ENCODE results near the gene SAMD9.
"Not testable (repeated sequence)": the region's sequence is repeated elsewhere in the genome, so short reads cannot be mapped to it uniquely, and the experiment has no call there.

Gene SAMD9

GRCh38 chr7:93117852-93118530 lies at the start of gene SAMD9:
Gene SAMD9, minus strand, starts transcription at chr7:93117979. Its CDS starts 11,882 bp downstream, at chr7:93106097.
- peak; percentile 9 for DNase-seq

DNA sequence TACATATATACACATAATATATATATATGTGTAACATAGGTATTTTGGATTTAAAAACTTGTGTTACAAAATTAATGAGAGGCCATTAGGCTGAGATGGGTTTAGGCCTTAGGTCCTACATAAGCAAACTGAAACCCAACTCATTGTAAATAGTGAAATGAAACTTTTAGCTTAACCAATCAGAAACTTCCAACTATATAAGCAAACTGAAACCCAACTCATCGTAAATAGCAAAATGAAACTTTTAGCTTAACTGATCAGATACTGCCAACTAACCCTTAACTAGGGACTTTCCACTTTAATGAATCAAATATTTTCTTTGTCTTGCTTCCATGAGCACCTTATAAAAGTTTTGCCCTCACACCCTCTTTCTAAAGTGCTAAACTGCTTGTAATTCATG lies 47.7 kb upstream of the SAMD9 start:
- no peak for DNase-seq

- no peak for DNase-seq
Observed at GRCh38 chr7:93164766-93165165, 47.0 kb upstream of the SAMD9 start.

- DNase-seq = no peak
Observed at GRCh38 chr7:93161181-93161762, 43.5 kb upstream of the SAMD9 start.

GRCh38 chr7:93160410-93160809 lies 42.6 kb upstream of the SAMD9 start:
- DNase-seq = no peak

DNA sequence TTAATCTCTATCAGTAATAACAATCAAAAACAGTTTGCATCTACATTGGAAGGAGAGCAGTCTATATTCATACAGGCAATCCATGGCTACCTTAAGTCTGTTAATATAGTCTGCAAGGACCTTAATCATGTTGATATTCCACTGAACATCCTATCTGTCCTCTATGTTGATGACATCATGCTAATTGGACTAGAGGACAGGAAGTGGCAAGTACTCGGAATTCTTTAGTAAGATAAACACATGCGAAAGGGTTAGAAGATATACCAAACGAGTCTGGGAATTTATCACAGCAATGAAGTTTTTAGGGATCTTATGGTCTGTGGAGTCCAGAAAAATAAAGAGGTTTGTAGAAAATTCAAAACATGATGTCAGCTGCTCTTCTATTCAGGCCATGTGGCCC lies 41.7 kb upstream of the SAMD9 start:
- DNase-seq = no peak

DNA sequence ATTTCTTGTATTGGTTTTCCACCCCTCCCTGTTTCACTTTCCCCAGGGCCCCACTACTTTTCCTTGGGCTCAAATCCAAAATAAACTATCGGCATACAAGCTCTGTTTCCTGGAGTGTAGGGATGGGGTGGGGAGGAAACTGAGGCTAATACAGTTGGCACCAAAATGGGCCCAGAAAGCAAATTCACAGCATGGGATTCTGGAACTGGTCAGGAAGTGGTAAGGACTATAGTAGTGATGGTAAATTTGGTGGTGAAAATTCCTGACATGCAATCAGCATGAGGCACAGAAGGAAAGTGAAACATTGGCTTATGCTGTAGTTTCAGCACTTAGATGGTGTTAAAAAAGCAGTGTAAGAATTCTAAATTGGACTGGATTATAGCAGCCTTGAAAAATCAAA lies 39.1 kb upstream of the SAMD9 start:
- DNase-seq = no peak

DNA sequence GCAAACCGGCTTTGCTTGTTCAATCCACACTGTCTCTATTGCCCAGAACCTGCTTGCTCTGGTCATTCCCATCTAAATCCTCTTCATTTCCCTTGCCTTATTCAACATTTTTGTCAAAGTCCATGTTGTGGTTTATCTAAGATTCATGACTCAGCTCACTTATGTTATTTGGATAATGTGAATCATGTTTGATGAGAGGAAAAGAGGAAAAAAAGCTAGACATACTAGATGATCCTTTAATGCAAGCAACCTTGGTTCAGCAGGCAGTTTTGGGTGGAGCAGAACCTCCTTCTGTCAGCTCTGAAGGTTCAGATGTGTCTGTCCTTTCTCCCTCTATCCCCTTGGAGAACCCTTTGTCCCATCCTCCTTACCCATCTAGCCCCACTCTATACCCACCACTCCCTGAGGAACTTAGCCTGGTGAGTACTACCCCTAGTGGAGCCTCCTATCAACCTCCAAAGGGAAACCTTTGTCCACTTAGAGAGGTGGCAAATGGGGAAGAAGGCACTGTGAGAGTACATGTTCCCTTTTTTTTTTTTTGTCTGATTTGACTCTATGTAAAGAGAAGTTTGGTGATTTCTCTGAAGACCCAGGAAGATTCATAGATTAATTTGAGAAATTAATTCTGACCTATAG lies 32.5 kb upstream of the SAMD9 start:
- no peak for DNase-seq

DNA sequence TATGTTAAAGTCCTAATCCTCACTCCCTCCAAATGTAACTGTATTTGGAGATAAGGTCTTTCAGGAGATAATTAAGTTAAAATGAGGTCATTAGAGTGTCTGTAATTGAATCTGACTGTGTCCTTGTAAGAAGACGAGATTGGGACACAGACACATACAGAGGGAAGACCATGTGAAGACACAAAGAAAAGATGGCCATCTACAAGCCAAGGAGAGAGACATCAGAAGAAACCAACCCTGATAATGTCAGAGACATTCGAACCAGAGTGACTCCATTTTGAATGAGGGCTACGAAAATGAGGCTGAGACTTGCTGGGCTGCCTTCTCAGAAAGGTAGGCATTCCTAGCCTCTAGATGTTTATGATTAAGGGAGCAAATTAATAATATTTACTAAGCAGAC lies 30.9 kb upstream of the SAMD9 start:
- peak; percentile 2 for DNase-seq

GRCh38 chr7:93148144-93148543 lies 30.4 kb upstream of the SAMD9 start, which contains the start of gene SAMD9L:
Gene SAMD9L, minus strand, starts transcription at chr7:93148385. Its CDS starts 12,414 bp downstream, at chr7:93135971.
- peak; percentile 5 for DNase-seq

- peak; percentile 14 for DNase-seq
Observed at GRCh38 chr7:93147363-93147762, 29.6 kb upstream of the SAMD9 start.

GRCh38 chr7:93146472-93147141 lies 28.8 kb upstream of the SAMD9 start:
- no peak for DNase-seq

GRCh38 chr7:93146036-93146435 lies 28.3 kb upstream of the SAMD9 start:
- no peak for DNase-seq

- no peak for DNase-seq
Observed at GRCh38 chr7:93145354-93145753, 27.6 kb upstream of the SAMD9 start.

- DNase-seq = no peak
Observed at GRCh38 chr7:93142127-93142526, 24.3 kb upstream of the SAMD9 start.

- DNase-seq = no peak
Observed at GRCh38 chr7:93140582-93141191, 22.9 kb upstream of the SAMD9 start.

GRCh38 chr7:93138576-93138975 lies 20.8 kb upstream of the SAMD9 start:
- DNase-seq = no peak

DNA sequence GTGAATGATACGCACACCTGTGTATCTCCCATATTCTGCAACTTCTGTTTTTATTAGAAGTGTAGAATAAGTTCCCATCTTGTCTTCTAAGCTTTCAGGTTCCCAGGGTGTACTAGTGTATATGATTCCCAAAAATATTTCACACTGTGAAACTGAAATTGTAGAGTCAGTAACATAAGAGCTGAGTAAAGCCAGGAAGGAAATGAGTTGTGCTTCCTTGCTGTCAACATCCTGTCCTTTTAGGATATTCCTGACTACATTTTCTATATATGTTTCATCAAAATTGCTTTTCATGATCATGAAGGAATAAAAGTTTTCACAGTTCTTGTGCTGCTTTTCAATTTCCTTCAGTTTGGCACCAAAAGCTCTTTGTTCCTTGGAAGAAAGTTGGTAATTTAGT lies 15.2 kb upstream of the SAMD9 start:
- no peak for DNase-seq

GRCh38 chr7:93132216-93132615 lies 14.4 kb upstream of the SAMD9 start:
- no peak for DNase-seq

DNA sequence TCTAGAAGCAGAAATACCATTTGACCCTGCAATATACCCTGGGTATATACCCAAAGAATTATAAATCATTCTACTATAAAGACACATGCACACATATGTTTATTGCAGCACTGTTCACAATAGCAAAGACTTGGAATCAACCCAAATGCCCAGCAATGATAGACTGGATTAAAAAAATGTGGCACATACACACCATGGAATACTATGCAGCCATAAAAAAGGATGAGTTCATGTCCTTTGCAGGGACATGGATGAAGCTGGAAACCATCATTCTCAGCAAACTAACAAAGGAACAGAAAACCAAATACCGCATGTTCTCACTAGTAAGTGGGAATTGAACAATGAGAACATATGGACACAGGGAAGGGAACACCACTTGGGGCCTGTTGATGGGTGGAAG lies 9.2 kb upstream of the SAMD9 start:
- not testable (repeated sequence) for DNase-seq

- not testable (repeated sequence) for DNase-seq
Observed at GRCh38 chr7:93123532-93123931, 5.8 kb upstream of the SAMD9 start.

DNA sequence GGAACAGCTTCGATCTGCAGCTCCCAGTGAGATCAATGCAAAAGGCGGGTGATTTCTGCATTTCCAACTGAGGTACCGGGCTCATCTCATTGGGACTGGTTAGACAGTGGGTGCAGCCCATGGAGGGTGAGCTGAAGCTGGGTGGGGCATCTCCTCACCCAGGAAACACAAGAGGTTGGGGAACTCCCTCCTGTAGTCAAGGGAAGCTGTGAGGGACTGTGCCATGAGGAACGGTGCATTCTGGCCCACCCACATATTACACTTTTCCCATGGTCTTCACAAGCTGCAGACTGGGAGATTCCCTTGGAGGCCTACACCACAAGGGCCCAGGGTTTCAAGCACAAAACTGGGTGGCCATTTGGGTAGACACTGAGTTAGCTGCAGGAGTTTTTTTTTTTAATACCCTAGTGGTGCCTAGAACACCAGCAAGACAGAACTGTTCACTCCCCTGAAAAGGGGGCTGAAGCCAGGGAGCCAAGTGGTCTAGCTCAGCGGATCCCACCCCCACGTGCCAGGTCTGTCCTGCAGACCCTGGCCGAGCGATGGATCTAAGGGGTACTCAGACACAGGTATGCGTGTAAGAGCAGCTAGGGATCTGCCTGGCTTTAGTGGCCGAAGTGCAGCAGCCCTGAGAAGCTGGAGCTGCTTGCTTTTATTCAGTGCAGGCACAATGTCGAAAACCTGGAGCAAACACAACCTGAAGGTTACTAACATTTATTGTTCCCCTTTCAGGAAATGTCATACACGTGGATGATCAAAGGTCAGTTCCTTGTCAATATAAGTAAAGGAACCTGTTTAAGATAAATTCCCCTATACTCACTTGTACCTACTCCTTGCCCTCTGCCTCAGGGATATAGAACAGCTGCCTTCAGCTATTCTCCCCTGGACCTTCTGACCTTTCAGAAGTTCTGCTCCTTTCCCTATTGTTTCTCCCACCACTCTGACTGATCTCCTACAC lies 3.1 kb upstream of the SAMD9 start:
- no peak for DNase-seq
